Activated CD4-positive, alpha-beta T cell treated with anti-CD3 and anti-CD28 coated beads, Interleukin-10, Interleukin-2, amounts not matched to agents 100 ng/mL and 50 ng/mL, durations not matched to agents 16 hours and 8 hours (primary cell): ENCODE results near the gene PRR11.
"Not testable (repeated sequence)": the region's sequence is repeated elsewhere in the genome, so short reads cannot be mapped to it uniquely, and the experiment has no call there.

Source experiments
- DNase-seq: peaks from one replicate; pipeline ENCODE4 v3.0.0-alpha.2; 2020

The PRR11 gene

GRCh38 chr17:59152925-59153324 lies 2.6 kb upstream of the PRR11 start:
- DNase-seq: no peak

GRCh38 chr17:59154292-59154720 lies 1.2 kb upstream of the PRR11 start:
- DNase-seq: peak; percentile 66

GRCh38 chr17:59154721-59155438 lies 666 bp upstream of the PRR11 start, which contains the start of gene SKA2:
TSS of gene SKA2 (minus strand) at chr17:59155186. CDS start at chr17:59155163, 23 bp downstream.
- no peak for DNase-seq

GRCh38 chr17:59160157-59161025 lies 4.8 kb downstream of the PRR11 start:
- DNase-seq: peak; percentile 15

- no peak for DNase-seq
Measured at GRCh38 chr17:59161477-59161876, 5.9 kb downstream of the PRR11 start.

GRCh38 chr17:59165933-59166342 lies 10.4 kb downstream of the PRR11 start:
- peak; percentile 57 for DNase-seq

- no peak for DNase-seq
Measured at GRCh38 chr17:59167571-59168001, 12.0 kb downstream of the PRR11 start.

GRCh38 chr17:59172436-59173004 lies 17.0 kb downstream of the PRR11 start:
- DNase-seq: no peak

- DNase-seq: no peak
Measured at GRCh38 chr17:59174671-59175070, 19.1 kb downstream of the PRR11 start.

GRCh38 chr17:59175076-59175475 lies 19.5 kb downstream of the PRR11 start:
- DNase-seq: no peak

GRCh38 chr17:59178266-59178985 lies 22.9 kb downstream of the PRR11 start:
- DNase-seq: no peak

- not testable (repeated sequence) for DNase-seq
Measured at GRCh38 chr17:59179601-59180000, 24.1 kb downstream of the PRR11 start.

GRCh38 chr17:59180626-59181025 lies 25.1 kb downstream of the PRR11 start:
- DNase-seq: no peak

- DNase-seq: no peak
Measured at GRCh38 chr17:59181481-59181880, 25.9 kb downstream of the PRR11 start.

GRCh38 chr17:59185997-59186396 lies 30.5 kb downstream of the PRR11 start:
- no peak for DNase-seq

- no peak for DNase-seq
Measured at GRCh38 chr17:59186850-59187249, 31.3 kb downstream of the PRR11 start.

GRCh38 chr17:59190806-59191205 lies 35.3 kb downstream of the PRR11 start:
- no peak for DNase-seq

- DNase-seq: no peak
Measured at GRCh38 chr17:59193336-59193862, 37.9 kb downstream of the PRR11 start.

- no peak for DNase-seq
Measured at GRCh38 chr17:59199398-59199797, 43.9 kb downstream of the PRR11 start.

- DNase-seq: no peak
Measured at GRCh38 chr17:59202320-59202719, 46.8 kb downstream of the PRR11 start.

- no peak for DNase-seq
Measured at GRCh38 chr17:59219370-59219769, 63.8 kb downstream of the PRR11 start.

- no peak for DNase-seq
Measured at GRCh38 chr17:59219992-59220327, 64.4 kb downstream of the PRR11 start.
